Anterior cingulate cortex (tissue), 58 donors: ENCODE results near the gene SIAH3.
A peak's percentile ranks its signal among the peaks of the same experiment; 100 is the strongest.
"Not testable (repeated sequence)": the region's sequence is repeated elsewhere in the genome, so short reads cannot be mapped to it uniquely, and the experiment has no call there.

Experiments used
- DNase-seq, 58 donors: peaks; one replicate each; lab custom pipeline; 2025; lab: John Stamatoyannopoulos, UW

SIAH3 gene

GRCh38 chr13:45786293-45786920, 65.1 kb downstream of the SIAH3 start:
- no peak for DNase-seq

- DNase-seq: peak in 1 of 58 donors; percentile 8
Observed at GRCh38 chr13:45784755-45785675, 66.5 kb downstream of the SIAH3 start.

DNA sequence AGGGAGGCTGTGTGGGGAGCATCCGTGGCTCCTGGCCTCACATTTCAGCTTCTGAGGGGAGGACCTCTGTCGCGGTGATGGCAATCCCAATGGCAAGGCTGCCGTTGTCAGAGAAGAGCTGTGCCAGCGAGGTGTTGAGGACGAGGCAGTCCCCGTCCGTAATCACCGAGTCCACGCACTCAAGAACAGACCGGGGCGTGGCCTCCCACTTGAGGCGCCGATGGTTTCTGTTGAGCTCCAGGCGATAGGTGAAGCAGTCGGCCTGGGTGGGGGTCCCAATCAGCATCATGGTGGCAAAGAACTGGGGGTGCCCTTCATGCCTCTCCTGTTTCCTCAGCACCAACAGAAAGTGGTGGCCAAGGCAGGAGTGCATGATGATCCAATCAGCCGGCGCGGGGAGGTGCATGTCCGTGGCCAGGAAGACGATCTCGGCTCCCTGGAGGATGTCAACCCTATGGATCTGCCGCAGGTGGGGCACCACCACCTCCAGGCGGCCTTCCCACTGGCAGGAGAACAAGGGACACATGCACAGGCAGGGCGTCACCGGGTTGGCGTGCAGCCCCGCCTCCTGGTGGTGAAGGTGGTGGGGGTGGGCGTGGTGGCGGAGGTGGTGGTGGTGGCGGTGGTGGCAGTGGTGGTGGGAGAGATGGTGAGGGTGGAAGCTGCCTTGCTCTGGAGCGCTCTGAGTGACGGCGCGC, 68.1 kb downstream of the SIAH3 start:
- no peak for DNase-seq

GRCh38 chr13:45782327-45783045, 69.1 kb downstream of the SIAH3 start:
- no peak for DNase-seq

- peak in 8 of 58 donors; percentile 3 to 58 (median 10) for DNase-seq
Observed at GRCh38 chr13:45781553-45782326, 69.8 kb downstream of the SIAH3 start.

GRCh38 chr13:45779901-45780300, 71.7 kb downstream of the SIAH3 start:
- DNase-seq: no peak

DNA sequence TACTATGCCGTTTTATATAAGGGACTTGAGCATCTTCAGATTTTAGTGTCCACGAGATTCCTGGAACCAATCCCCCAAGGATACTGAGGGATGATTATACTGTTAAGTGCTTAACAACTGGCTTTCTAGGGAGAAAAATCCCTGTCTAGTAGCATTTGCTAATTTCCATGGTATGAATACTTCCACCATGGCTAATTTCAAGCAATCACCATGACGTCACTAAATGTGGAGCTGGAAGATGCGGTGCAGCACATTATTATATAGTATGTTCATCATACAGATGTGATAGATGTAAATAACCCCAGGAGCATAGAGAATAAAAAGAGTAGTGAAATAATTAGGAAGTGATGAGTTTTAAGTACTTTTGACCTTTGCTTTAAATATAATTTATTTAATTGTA, 72.7 kb downstream of the SIAH3 start:
- DNase-seq: no peak

GRCh38 chr13:45776748-45777147, 74.8 kb downstream of the SIAH3 start:
- no peak for DNase-seq

GRCh38 chr13:45775401-45775963, 76.1 kb downstream of the SIAH3 start:
- DNase-seq: no peak

DNA sequence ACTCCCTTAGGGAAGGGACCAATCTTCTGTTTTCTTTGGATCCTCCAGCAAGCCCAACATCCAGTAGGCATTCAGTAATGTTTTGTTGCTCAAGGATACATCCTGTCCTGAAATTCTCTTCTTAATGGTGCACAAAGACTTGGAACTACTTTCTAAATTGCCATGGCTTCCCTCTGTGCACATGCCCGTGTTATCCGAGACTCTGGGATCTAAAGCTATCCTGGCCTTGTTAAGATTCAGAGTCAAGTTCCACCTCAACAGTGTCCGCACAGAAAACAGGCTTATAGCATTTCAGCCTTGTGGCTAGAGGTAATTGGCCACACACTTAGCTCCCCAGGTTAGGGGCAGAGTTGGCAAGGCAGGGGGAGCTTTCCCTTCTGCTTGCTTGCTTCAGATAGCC, 77.6 kb downstream of the SIAH3 start:
- DNase-seq: no peak

- DNase-seq: no peak
Observed at GRCh38 chr13:45773236-45773635, 78.3 kb downstream of the SIAH3 start.

DNA sequence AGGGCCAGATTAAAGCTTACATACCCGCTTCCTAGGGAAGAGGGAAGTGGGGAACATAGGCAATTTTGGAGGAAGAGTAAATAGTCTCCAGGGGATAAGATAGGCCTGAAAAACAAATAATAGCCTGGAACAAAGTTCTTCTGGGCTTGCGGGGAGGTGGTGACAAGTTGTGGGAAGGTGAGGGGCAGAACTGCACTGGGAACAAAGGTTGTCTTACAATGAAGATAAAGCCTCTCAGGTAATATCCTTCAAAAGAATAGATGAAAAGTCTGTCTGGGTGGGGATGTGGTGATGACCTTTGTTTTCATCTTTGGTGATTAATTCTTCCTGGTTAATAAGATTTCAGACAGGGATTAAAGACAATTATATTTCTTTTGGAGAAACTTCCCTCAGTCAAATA, 80.7 kb downstream of the SIAH3 start:
- DNase-seq: no peak

DNA sequence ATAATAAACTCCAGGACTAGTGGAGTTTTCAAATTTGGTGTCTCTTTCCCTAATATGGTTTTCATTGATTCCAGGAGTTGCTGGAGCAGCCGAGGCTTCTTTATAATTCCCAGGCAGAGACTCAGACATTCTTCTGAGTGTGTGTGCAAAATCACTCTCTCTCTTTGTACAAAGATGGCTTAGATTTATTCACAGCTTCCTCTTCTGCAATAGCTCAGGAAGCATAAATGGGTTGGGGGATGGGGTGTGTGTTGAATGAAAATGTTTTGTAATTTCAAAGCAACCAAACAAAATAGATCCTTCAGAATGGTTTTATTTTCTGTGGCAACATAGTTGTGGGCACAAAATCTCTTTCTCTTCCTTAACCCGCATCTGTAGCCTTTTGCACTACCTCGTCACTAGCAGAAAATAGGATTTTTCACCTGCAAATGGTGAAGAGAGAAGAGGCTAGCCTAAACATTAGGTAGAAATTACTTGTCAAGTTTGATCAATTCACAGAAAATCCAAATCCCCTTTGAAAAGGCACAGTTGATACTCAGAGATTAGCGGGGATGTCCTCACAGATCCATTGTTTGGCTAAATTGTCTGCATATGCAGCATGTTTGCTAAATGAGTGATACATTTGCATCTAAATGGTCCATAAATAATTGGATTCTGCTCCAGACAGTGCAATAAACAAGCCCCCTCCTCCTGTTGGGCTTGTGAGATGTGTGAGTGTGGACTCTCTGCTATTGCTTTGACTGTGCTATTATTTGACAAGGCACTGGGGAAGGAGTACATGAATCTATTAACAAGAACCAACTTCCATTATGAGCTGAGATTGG, 82.7 kb downstream of the SIAH3 start:
- DNase-seq: no peak

DNA sequence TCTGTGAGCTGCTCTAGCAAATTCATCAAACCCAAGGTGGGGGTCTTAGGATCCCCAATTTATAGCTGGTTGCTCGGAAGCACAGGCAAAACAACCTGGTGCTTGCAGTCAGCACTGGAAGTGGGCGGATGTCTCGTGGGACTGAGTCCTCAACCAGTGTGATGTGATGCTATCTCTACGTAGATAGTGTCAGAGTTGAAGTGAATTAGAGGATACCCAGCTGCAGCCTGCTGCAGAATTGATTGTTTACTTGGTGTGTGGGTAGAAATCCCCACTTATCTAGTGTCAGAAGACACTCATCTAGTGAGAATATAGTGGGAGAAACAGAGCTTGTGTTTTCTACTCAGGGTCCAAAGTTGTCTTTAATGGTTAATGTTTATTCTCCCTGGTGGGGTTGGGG, 86.1 kb downstream of the SIAH3 start:
- no peak for DNase-seq

- no peak for DNase-seq
Observed at GRCh38 chr13:45763419-45763818, 88.1 kb downstream of the SIAH3 start.

DNA sequence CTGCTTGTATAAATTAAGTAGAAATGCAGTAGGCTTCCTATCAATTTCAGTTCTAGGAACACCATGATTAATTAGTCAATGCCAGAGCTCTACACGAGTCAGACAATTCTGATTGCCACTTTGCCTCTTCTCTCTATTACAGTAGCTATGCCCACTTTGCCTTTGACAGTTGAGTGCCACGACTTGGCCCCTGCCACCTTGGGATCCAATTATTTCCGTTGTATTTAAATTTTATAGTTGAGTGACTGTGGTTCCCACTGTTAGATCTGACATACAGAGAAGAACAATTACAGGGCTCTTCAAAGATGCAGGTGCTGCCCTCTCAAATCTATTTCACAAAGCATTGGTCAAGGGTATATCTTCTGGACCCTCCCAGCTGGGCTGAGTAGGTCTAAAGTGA, 94.0 kb downstream of the SIAH3 start:
- not testable (repeated sequence) for DNase-seq

DNA sequence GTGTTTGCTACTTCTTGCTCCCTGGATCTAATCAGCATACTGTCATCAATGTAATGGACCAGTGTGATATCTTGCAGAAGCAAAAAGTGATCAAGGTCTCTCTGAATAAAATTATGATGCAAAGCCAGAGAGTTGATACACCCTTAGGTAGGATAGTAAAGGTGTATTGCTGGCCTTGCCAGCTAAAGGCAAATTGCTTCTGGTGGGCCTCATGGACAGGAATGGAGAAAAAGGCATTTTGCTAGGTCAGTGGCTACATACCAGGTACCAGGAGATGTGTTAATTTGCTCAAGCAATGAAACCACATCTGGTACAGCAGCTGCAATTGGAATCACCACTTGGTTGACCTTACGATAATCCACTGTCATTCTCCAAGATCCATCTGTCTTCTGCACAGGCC, 95.1 kb downstream of the SIAH3 start:
- DNase-seq: not testable (repeated sequence)

GRCh38 chr13:45752510-45752909, 99.0 kb downstream of the SIAH3 start:
- no peak for DNase-seq

DNA sequence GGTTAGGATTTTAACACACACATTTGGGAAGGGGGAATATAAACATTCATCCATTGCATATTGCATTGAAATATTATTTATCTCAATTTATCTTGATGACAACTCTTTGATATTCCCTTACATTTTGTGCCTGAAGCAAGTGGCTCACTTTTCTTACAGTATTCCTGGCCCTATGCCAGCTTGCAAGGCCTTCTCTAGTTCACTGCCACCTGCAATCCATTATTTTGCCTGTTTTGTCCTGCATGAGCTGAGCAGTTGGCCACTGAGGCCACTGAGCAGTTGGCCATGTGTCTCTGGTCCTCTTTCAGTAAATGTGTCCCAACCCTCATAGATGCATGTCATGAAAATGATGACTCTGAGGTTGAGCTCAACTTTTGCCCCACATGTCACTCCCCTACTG, 99.7 kb downstream of the SIAH3 start:
- DNase-seq: no peak
